Tibial nerve (tissue), 3 donors: Measurements from ENCODE around the gene MRPS30.

ENCODE experiments used
- POLR2A ChIP-seq, 2 donors: fragments of 450-650 bp; IDR thresholded peaks; one replicate each; pipeline ENCODE4 v1.6.1; 2017; ENCODE audit warnings: antibody characterized with exemption in 2 of 2, mild to moderate bottlenecking in 2 of 2, moderate library complexity in 2 of 2
- TF ChIP-seq, protein P1 (sequence below), 5 experiments: fragments of 200-600 bp in 3 of 5; fragments of 450-650 bp in 2 of 5; sonication (generic) in 3 of 5; IDR thresholded peaks; one replicate each; pipeline ENCODE4 v1.5.1; 2016 to 2019; ENCODE audit warnings: antibody characterized with exemption in 5 of 5, mild to moderate bottlenecking in 3 of 5, moderate library complexity in 2 of 5

GRCh38 chr5:44807269-44807668, 1.5 kb upstream of the MRPS30 start:
- TF ChIP-seq, protein P1, sequence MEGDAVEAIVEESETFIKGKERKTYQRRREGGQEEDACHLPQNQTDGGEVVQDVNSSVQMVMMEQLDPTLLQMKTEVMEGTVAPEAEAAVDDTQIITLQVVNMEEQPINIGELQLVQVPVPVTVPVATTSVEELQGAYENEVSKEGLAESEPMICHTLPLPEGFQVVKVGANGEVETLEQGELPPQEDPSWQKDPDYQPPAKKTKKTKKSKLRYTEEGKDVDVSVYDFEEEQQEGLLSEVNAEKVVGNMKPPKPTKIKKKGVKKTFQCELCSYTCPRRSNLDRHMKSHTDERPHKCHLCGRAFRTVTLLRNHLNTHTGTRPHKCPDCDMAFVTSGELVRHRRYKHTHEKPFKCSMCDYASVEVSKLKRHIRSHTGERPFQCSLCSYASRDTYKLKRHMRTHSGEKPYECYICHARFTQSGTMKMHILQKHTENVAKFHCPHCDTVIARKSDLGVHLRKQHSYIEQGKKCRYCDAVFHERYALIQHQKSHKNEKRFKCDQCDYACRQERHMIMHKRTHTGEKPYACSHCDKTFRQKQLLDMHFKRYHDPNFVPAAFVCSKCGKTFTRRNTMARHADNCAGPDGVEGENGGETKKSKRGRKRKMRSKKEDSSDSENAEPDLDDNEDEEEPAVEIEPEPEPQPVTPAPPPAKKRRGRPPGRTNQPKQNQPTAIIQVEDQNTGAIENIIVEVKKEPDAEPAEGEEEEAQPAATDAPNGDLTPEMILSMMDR (IDR thresholded peaks at IDR 0.05): no peak
- no peak for TF ChIP-seq POLR2A (IDR thresholded peaks at IDR 0.05)
